NCI-H748 treated with DMSO at 0.1 percent for 48 hours (cell line): Measurements from ENCODE around the gene NUDT1.

Source experiments
- DNase-seq: peaks from one replicate; lab custom pipeline; 2025; lab: John Stamatoyannopoulos, UW

Gene NUDT1

DNA sequence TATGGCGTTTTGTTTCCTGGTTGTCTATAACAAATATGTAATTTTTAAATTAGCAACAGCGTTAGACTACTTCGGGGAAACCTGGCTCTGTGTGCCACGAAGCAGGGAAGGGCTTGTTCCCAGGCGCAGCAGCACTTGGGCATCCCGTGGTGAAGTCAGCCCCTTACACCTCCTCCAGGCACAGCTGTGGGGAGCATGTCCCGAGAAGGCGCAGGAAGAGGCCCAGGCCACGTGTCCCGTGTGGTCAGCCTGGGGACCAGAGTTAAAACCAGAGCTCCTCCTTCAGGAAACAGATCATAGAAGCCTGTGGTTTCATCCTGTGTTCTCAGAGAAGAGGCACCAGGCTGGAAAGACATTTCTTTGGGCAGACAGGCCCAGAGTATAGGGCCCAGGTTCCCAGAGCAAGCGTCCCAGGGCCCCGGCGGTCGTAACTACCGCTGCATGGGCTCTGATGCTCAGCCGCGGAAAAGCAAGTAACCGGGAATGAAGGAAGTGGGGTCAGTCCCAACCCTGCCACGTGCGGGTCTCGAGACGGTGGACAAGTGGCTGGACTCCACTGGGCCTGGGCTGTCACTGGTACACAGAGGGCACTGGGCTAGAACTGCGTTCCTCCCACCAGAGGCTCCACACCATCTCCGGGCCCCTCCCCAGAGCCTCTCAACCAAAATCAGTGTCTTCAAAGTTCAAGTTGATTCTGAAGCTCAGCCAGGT is 7.1 kb downstream of the NUDT1 start:
- no peak for DNase-seq

DNA sequence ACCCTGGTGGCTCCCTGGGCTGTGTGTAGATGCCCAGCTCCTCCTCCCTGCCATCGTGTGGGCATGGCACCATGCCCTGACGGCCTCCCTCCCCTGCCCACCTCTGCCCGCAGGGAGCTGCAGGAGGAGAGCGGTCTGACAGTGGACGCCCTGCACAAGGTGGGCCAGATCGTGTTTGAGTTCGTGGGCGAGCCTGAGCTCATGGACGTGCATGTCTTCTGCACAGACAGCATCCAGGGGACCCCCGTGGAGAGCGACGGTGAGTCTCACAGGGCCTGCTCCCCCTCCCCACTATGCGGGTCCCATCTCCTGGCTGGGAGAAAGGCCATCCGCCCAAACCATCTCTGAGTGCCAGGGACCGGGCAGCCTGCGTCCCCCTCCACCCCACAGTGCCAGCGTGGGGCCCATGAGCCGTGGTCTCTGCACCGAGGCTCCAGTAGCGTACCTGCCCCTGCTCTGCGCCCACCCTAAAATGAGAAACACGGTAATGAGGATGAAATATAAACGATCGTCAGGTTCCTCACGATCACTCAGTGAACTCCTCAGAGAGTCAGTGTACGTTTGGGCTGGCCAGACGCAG is 7.8 kb downstream of the NUDT1 start:
- DNase-seq: no peak

DNA sequence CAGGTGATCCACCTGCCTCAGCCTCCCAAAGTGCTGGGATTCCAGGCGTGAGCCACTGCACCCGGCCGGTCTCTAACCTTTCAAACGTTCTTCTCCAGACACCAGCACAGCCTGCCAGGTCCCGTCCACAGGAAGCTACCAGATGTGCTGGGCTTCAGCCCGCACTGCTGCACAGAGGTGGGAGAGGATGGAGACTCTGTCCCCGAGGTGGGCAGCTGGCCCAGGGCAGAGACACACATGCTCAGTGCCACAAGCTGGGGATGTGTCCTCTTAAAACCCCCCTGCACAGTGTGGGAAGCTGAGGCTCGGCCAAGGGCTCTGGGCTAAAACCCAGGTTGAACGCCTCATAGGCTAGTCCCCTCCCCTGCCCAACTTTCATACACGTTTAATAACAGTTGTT is 9.4 kb downstream of the NUDT1 start:
- DNase-seq: no peak

DNA sequence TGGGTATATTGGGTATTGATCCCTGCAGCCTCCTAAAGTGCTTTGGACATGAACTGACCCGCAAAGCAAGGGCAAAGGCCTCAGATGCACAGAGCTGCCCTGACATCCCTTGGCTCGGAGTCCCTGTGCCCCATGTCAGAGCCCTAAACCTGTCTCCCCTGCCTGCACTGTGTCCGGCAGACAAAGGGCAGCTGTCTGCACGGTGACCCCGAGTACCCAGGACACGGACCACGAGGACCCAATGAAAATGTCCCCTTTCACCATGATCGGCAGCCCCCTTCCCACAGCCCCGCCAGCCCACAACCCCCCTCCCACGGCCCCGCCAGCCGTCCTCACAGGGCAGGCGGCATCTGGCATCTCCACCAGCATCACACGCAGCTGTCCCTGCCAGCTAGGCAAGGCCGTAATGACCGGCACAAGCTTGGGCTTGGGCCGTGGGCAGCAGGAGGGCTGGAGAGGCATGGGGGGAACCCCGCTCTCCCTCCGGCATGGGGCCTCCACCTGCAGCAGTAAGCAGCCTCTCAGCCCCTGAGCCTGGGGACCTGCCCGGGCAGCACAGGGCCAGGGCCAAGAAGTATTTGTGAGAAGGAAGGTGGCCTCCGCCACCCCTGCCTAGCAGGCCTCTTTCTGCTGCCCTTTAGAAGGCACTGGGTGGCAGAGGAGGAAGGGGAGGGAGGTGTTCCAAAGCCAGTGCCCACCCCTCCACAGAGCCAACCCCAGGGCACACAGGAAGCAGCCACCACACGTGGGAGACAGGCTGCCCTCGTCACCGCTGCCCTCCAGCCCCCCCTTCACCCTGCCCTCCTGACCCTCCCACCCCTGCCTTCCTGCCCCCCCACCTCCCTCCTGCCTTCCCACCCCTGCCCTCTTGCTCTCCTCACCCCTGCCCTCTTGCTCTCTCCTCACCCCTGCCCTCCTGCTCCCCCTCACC is 10.1 kb downstream of the NUDT1 start:
- no peak for DNase-seq

DNA sequence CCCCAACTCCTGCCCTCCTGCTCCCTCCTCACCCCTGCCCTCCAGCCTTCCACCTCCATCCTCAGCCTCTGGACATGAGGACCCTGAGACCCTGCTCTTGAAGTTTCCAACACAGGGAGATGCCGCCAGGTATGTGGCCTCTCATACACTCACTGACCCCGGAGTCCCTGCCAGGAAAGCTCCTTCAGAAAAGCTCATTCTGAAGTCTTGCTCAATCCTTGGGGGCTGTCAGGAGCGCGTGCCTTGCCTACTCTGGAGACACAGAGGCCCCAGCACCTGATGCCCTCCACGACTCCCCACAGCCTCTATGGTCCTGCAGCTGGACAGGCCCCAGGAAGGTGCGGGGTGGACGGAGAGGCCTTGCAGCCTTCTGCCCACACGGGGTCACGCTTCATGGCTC is 11.0 kb downstream of the NUDT1 start:
- no peak for DNase-seq

DNA sequence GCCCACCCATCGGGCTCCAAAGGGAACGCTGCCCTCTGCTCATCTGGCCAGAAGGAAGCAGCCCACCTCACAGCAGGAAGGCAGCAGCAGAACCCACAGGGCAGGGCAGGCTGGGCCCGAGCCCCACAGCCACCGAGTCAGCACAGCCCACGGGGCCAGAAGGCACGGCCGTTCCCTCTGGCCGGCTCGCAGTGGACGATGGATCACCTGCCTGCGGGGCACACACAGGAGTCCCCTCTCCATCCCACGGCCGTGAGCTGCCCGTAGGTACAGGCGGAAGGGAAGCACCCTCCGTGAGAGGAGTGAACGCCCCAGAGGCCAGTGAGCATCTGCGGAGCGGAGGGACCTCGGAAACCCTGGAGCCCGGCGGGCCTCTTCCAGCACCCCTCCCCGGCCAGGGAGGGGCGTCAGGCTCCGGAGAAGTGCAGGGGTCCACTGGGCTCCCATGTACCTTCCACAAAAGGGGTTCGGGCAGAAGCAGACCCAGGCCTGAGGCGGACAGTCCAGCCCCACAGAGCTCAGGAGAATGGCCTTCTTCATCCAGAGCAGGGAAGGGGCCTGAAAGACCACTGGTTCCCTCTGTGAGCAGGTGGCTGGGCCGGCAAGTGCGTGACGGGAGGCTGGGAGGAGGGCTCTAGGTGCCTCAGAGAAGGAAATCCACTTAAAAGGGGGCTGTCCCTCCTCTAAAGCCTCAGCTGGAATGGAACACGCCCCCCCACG is 11.7 kb downstream of the NUDT1 start:
- DNase-seq: no peak

DNA sequence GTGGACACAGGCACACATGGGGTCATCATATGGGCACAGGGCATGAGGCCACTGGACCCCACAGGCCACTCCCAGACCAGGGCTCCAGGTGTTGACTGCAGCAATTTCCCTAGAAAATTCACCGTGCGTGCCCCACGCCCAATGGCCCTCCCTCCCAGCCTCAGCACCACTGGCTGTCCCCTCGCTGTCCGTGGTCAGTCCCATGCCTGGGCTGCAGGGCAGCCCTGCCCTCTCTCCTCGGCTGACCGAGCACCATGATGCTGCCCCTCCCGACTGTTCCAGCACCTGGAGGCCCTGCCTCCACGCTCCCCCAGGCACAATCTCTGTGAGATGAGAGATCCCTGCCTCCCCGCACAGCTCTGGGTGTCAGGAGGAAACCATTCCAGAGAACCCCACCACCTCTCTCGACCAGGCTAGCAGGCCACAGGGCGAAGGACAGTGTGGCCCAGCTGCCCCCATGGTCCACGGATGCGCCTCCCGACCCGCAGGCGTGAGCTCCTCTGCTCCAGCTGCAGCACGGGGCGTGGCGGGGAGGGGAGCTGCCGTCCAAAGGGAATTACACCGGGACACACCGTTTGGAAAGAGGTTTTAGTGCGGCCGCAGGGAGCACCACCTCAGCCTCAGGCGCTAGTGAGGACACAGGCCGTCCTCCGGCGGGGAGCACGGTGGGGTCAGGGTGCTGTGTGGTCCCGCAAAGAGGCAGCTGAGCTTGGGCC is 12.6 kb downstream of the NUDT1 start:
- no peak for DNase-seq

DNA sequence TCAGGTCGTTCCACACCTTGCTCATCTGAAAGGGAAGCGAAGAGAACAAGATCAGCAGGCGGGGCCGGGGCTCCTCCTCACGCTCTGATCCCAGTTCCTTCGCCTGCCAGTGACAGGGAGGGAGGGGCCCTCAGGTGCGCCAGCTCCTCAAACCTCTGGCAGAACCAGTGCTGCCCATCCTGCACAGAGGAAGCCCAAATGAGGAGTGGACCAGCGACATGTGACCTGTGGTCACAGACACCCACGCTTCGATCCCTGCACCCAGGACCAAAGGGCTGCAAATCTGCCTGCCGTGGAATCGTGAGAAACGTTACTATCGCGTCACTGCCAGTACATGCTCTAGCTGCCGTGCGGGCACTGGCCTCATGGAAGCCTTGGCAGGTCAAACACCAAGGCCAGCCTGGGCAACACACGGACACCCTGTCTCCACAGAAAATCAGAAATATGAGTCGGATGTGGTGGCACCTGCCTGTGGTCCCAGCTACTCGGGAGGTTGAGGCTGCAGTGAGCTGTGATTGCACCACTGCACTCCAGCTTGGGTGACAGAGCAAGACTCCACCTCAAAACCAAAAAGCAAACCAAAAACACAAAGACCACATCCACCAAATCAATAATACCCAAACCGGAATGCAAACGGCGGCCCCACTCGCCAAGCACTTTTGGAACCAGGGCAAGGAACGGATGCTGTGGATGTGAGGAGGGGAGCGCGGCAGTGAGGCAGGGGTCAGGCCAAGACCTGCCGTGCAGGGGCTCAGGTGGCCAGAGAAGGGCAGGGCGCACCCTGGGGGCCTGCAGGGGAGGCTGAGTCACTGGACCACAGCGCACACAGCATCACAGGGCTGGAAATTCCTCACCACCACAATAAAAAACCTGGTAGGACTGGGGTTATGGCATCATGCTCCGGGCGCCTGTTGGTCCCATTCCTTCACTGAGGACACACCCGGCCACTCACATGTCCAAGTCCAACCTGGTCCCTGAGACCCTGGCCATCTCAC is 13.4 kb downstream of the NUDT1 start:
- no peak for DNase-seq

DNA sequence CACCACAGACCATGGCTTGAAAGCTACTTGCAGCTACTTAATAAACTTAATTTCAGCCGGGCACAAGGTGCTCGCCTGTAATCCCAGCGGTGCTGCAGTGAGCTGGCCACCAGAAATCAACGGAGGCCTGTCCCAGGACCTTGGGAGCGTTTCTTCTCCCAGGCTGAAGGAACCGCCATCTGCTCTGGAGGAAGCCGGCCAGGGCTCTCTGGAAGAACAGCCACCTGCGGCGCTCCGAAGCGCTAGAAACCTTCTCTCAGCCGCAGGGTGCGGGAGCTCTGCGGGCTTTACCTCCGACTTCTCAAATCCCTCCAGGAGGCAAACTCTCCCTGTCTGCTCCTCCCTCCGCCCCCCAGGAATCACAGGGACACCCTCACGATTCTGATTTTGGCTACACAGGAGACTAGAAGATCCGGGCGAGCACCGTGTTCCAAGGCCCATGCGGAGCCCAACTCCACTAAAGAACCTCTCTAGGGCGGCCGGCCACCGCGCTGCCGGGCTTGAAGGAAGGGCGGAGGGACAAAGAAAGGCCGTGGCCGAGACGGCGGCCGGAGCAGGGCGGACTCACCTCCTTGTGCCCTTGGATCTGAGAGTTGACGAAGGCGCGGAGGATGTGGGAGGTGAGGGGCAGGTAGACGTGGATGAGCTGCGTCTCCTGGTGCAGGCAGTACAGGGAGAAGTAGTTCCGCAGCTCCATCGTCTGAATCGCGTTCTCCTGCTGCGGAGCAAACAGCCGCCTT is 14.4 kb downstream of the NUDT1 start:
- no peak for DNase-seq

DNA sequence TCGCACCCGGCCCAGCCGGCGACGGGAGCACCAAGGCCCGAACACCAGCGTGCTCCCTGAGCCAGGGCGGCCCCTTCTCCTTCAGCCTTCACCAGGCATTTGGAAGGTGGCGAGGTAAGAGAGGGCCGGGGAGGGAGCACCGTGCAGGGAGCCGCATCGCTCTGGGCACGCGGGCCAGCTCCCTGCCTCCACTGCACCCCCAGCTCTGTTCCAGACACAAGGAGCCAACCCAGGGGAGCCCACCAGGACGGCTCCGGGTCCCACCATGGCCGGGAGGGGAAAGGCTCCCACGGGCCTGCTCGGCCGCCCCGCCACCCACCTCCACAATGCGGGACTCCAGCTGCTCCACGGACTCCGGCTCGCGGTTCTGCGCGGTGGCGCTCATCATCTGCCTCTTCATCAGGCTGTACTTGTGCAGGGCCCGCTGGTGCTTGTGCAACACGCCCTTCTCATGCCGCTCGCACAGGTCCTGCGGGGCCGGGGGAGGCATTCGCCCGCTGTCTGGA is 15.1 kb downstream of the NUDT1 start:
- no peak for DNase-seq

DNA sequence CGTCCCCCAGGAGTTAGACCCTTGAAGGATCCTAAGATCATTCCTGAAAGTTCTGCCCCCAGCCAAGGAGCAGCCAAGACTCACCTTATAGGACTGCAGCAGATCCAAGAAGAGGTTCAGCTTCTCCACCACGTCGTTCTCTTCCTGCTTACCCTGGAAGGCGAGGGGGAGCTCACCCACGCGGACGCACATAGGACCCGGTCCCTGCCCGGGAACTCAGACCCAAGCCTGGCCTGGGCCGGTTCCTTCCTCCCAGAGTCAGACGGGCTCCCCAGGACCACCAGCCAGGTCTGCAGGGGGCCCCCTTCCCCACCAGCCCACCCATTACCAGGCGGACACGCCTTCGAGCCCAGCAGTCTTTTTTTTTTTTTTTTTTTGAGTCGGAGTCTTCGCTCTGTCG is 15.6 kb downstream of the NUDT1 start:
- no peak for DNase-seq

DNA sequence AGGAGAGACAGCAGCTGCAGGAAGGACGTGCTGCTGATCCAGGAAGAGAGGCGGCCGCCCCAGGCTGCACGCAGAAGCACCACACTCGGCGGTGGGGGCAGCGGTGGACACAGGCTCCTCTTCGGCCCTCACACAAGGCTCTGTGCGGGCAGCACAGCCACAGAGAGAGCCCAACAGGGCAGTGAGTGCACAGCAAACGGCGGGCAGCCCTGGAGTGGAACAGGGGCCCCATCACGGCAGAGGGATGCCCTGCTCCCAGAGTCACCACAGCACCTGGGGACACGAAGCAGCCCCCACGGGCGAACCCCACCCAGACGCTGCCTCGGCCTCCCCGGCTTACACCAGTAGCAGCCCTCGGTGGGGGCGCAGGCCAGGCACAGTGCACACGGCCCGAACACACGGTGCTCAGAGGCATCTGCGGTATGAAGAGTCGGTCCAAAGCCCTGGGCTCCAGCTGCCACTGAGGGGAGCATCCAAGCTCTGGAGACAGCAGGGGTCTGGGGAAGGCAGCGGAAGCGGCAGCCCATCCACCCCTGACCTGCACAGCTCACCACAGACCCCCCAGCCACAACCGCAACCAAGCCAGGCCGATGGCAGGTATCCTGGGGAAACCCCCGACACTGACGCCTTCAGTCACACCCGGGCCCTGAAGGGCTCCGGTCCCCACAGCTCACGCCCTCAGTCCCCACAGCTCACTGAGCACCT is 16.8 kb downstream of the NUDT1 start:
- no peak for DNase-seq

DNA sequence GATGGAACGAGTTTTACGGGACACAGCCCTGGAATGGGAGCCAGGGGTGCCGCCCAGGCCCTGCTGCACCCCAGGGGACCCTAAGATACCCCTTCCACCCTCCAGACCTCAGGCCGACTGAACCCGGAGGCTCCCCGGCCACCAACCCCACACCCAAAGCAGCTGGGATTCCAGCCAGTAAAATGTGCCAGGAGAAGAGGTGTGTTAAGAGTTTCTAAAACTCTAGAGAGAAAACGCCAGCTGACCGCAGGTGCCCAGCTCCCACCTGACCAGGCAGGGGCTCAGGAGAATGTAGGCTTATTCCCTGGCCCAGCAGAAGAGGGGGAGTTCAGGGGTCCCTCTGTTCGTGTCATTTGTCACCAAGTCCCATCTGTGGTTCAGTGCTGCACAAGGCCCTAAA is 17.5 kb downstream of the NUDT1 start:
- DNase-seq: no peak

DNA sequence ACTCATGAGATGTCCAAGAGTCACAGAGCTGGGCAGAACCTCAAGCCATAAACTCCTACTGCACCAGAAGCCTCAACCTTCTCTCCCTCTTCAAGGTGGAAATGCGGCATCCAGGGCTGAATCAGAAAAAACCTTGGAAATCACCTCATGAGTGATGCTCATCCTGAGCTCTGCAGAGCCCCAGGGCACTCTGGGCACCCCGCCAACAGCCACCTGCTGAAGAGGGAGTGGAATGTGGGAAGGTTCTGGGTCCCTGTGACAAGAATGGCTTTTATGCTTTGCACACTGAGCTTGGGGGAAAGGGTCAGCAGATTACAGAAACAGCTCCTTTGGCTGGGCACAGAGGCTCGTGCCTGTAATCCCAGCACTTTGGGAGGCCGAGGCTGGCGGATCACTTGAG is 18.8 kb downstream of the NUDT1 start:
- DNase-seq: no peak

DNA sequence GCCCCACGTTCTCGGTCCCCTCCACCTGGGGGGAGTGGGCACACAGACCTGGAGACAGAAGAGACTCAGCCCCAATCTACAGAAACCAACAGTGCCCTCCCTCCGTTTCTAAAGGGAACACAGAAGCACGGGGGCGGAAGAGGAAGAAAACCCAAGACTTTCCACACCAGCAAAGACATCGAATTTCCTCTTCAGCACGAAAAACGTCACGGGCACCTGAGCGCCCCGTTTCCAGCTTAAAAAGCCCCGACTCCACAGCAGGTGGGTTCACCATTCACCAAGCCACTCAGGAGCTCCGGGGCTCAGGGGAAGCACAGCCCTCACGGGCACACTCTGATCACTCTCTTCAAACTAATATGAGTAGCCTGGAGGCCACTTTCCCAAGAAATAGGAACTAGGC is 19.6 kb downstream of the NUDT1 start:
- DNase-seq: no peak

DNA sequence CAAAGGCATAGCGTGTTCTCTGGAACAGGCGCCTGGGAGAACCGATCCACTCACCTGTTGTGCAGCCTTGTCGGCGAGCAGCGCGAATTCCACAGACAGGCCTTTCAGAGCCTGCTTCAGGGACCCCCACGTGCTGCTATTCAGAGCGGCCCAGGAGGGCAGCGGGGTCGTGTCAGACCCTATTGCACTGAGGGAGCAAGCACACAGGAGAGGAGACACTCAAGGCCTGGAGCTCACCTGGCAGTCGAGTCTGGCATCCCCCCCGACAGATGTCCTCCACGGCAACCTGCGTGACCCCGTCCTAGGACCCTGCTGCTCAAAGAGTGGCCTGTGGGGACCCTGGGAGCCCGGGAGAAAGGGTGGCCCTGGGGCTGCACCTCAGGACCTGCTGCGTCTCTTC is 21.1 kb downstream of the NUDT1 start:
- no peak for DNase-seq

DNA sequence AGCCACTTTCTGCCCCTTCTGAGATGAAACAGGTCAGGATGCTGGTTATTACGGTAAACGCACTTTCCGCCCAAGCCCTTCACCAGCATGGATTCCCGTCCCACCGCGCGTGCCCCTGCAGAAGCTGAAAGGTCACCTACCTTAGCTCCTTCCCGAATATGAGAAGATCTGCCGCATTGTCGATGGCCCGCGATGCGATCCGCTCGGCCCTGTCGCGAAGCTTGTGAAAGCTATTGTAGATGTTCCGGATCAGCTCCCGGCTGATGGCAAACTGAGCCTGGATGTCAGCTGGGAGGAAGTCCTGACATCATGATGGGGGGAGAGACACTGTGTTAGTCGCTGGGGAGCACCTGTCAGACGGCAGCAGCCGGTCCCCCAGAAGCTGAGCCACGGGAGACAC is 22.1 kb downstream of the NUDT1 start:
- DNase-seq: no peak

DNA sequence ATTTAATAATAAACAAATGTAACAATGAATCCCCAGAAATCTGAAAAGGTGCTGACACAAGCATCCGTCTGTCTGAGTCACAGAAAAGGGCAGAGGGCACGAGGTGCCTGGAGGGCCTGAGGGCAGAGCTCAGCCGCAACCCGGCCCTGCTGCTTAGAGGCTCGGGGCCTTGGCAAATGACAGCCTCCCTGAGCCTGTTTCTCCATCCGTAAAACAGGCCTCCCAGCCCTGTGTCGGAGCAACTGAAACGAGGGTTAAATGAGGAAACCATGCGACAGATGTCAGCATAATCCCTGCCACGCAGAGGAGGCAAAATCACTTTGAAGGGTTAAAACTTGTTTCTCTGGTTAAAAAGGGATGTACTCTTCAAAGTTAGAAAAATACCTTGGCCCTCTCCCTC is 24.9 kb downstream of the NUDT1 start:
- DNase-seq: no peak
